NCI-H1436 (cell line): ENCODE data around the gene ZNF41.
A peak's percentile ranks its signal among the peaks of the same experiment; 100 is the strongest.
"Not testable (repeated sequence)": the region's sequence is repeated elsewhere in the genome, so short reads cannot be mapped to it uniquely, and the experiment has no call there.

Experiments
- DNase-seq: peaks from one replicate; lab custom pipeline; 2025; lab: John Stamatoyannopoulos, UW

Gene ZNF41

DNA sequence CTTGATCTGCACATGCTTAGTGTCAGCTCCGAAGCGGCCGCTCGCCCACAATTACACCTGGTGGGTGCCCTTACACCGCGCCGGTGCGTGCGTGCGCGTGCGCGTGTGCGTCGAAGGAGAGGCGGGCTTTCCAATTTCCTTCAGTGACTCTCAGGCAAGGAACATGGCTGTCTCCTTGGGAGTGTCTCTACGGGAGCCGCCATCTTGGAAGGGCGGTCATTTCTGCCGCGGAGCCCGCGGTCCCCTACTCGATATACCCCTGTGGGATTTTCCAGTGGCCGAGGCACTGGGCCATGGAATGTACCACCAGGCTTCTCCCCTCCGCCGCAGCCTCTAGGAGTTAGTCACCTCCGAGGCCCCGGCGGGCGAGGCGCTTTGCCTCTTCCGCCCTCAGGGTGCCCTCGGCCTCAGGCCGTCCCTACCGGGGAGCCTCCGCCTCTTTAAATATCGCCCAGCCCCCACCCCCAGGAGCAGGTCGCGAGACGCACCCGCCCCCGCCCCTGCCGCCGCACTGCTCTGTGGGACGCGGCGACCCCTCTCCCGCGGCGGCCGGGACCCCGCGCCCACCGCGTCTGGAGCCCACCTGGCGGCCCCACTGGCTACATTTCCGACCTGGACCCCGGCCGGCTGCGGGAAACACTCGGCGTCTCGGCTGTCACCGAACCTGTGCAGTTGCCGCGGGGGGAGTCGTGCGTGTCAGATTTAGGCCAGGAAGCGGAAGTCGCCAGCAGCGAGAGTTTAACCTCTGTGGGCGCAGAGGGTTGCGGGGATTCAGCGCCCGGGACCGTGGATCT lies at the start of gene ZNF41:
TSS of gene ZNF41 (minus strand) at position 711 of the 794 bp plus-strand sequence. CDS start 15,741 bp downstream, outside the sequence.
- peak; percentile 36 for DNase-seq

DNA sequence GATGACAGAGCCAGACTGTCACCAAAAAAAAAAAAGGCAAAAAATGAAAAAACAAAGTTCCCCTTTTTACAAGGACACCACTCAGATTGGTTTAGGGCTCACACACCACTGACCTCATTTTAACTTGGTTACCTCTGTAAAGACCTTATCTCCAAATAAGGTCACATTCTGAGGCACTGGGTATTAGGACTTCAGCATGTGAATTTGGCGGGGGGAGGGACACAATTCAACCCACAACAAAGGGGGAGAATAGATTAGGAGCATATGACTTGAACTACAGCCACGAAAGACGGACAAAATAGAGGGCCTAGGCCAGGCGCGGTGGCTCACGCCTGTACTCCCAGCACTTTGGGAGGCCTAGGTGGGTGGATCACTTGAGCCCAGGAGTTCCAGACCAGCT lies 47.0 kb upstream of the ZNF41 start:
- DNase-seq = no peak

DNA sequence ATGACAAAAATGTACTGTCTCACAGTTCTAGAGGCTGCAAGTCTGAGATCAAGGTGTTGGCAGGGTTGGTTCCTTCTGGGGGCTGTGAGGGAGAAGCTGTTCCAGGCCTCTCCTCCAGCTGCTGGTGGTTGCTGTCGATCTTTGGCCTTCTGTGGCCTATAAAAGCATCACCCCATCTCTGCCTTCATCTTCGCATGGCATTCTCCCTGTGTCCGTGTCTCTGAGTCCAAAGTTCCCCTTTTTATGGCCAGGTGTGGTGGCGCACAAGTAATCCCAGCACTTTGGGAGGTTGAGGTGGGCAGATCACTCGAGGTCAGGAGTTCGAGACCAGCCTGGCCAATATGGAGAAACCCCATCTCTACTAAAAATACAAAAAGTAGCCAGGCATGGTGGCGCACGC lies 46.5 kb upstream of the ZNF41 start:
- DNase-seq = no peak

DNA sequence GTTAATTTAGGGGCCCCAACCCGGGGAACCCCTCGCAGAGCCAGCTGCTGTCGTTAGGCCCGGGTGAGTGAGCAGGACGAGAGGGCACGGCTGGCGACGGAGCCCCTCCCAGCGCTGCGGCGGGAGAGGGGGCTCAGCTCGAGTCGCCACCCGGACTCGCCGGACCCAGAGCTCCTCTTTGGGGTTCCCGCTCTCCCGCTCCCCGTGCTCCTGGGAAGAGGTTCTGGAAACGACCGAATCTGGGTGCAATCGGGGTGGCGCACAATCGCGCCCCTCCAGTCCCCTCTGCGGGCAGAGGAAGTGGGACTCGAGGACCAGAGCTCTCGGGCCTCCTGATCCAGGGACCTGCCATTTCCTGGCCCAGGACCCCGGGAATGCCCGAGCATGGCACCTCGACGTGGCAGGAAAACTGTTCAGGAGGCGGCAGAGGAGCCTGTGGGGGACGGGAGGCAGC lies 40.7 kb upstream of the ZNF41 start:
- DNase-seq = no peak

DNA sequence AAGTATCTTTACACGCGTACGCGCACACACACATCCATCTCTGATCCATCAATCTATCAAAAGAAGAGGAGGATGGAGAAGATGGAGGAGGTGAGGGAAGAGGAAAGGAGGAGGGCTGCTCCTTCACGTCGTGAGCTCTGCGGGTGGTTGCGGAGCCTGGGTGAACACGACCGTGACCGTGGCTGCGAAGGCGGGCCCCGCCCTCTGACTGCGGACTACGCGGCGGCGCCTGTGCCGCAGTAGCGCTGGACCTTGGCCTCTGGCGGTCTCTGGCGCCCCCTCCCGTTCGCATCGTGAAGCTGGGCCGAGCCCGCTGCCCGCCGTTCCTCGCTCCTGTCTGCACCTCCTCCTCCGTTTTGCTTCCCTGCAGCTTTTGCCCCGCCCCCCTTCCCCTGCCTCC lies 40.3 kb upstream of the ZNF41 start:
- DNase-seq = peak; percentile 45

DNA sequence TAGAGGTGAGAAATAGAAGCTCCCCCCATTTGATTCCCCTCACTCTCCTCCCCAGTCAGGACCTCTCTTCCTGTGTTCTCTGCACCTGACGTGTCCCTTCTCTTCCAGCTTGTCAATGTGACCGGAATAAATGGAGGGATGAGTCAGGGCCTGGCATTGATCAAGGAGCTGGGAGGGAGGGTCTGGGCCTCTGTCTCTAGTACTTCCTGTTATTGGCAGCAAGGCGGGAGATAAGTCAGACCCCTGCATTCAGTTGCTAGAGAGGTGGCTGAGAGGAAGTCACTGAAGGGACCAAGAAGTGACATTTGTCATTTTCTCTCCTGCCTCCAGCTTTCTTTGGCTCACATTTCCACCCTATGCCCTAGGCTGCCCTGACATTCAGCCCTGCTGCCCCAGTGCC lies 35.1 kb upstream of the ZNF41 start:
- no peak for DNase-seq

DNA sequence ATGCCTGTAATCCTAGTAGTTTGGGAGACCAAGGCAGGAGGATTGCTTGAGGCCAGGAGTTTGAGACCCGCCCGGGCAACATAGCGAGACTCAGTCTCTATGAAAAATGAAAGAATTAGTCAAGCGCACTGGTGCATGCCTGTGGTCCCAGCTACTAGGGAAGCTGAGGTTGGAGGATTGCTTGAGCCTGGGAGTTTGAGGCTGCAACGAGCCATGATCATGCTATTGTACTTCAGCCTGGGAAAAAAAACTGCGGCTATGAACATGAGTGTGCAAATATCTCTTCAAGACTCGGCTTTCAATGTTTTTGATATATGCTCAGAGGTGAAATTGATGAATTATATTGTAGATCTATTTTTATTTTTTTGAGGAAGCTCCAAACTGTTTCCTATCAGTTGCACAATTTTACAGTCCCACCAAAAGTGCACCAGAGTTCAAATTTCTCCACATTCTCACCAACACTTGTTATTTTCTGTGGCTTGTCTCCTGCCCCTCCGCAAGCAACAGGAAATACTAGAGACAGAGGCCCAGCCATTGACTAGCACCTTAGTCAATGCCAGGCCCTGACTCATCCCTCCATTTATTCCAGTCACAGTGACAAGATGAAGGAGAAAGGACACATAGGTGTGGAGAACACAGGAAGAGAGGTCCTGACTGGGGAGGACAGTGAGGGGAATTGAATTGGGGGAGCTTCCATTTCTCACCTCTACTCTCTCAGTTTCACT lies 33.1 kb upstream of the ZNF41 start:
- no peak for DNase-seq

DNA sequence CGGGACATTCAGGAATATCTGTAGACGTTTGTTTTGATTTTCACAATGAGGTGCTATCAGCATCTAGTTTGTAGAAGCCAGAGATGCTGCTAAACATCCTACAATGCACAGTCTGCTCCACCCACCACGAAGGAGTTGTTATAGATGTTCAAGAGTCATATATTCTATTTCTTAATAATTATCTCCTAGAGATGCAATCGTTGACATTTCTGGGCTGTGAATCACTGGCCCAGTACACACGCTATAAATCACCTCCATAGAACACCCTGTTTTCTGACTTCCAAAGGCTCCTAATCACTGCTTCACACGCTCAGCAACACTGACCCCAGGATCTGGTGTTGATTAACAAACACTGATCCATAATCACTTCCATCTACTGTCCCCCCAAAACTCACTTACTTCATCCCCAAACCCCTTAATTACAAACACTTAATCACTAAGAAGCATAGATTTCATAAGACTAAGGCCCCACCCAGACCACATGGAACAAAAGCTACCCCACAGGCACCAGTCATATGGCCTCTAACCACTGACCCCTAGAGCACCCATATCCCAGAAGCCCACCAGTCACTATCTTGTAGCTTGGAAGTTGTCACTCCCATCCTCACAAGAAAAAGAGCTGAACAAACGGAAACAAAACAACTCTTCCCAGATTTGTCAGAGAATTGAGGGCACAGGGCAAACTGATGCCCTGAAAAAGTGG lies 31.7 kb upstream of the ZNF41 start:
- no peak for DNase-seq

DNA sequence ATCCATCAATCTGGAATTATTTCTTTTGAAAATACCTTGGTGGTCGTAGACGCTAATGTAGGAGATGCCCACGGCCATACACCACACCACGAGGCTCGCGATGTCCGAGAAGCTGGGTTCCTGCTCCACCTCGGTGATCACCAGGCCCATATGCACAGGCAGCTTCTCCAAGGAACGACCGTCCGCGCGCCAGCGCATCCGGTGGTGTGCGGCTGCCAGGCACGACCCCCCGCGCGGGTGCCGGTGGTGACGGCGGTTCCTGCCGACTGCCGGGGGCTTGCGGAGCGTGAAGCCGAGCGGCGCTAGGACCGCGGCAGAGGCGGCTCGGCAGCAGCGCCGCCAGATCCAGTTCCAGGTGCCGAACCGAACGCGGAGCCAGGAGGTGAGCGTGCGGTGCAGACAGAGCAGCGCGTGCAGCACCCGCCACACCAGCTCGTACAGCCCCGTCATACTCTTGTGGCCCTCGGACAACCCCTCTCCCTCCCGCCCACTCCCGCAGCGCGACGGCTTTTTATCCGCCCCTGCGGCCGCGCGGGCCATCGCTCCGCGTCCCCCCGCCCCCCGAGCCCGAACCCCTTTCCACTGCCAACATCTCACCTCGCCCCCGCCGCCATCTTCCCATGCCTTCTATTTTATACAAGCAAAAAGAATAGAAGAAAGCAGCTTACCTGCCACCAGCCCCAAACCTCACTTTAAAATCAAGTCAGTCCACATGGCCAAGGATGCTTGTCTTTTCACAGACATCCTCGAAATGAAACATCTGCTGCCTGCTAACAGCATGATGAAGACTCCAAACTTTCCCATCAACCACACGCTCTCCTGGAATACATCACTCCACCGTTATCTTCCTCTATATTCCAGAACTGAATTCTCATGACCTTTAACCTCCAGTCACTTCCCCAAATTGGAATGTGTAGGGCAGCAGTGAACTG lies 30.3 kb upstream of the ZNF41 start:
- DNase-seq = not testable (repeated sequence)

DNA sequence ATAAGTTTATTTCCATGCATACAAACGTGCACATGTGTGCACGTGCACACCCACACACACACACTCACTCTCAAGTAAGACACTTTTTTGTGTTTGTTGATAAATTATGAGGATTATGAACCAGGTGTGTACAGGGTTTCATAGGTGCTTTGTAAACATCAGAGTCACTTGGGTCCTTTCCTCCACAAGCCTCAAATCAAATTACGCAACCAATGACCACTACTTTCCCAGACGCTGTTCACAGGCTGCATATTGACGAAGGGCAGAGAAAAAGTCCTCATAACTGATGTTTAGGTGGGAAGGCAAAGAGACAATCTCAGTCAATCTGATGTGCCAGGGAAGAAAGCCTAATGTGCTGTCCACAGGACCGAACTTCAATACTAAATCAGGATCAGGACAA lies 29.4 kb upstream of the ZNF41 start:
- not testable (repeated sequence) for DNase-seq

DNA sequence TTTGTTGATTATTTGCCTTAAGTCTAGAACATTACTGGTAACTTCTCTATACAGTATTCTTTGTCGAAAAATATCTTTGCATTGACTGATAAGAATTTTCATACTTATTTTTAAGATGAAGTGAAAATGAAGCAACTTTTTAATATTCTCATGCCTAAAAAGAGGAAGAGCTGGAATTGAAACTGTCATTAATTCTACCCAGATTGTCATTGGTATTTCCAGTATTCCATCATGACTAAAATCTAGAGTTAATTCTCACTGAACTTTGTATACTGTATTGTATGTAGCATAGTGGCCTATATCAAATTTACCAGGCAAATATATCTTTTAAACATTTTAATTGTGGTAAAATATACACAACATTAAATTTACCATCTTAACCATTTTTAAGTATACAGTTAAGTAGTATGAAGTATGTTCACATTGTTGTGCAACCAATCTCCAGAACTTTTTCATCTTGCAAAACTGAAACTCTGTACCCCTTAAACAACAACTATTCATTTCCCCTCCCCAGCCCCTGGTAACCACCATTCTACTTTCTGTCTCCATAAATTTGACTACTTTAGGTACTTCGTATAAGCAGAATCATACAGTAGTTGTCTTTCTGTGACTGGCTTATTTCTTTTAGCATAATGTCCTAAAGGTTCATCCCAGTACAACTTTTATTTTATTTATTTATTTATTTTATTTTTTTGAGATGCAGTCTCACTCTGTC lies 24.3 kb upstream of the ZNF41 start:
- no peak for DNase-seq

DNA sequence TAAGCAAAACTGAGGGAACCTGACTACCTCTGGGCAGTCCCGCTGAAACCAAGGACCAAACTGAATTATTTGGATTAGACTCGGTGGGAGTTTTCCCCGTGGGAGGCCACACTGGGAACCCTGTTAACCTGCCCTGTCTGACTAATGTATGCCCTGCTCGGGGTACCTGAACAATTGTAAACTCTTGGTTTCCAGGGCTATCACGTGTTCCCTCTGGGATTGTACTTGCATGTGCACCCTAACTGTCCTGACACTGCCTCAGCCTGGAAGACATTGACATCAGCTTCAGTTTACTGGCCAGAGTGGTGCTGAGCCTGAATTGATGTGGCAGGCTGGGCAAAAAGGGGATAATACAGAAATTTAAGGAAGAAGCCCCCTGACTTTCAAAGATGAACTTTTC lies 20.1 kb upstream of the ZNF41 start:
- DNase-seq = no peak

DNA sequence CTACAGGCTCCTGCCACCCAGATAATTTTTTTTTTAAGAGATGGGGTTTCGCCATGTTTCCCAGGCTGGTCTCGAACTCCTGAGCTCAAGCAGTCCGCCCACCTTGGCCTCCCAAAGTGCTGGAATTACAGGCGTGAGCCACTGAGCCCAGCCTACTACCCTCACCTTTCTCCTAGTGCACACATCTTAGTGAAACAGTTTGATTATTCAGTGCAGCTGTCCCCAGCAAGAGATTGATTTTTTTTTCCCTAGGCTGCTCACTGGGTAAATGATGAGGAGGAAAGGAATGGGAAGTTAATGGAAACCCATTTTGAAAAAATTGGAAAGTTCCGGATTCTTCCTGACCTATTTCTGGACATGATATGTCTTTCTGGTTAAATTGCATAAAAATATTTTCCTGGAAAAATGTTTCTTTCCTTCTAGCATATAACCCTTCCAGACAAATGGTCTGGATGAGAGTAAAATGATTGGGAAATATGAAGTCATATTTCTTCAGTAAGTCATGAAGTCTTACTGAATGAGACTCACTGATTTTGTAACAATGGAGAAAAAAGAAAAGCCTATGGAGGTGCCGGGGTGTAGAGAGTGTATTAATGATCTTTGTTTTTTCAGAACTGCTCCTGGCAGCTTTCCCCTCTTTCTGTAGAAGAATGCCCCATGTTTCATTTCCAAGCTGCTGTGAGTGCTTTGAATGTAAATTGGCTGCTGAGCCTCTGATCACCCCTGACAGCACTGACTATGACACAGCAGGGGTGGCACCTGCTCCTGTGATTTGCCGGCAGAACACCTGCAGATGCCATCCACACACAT lies 19.5 kb upstream of the ZNF41 start:
- no peak for DNase-seq

DNA sequence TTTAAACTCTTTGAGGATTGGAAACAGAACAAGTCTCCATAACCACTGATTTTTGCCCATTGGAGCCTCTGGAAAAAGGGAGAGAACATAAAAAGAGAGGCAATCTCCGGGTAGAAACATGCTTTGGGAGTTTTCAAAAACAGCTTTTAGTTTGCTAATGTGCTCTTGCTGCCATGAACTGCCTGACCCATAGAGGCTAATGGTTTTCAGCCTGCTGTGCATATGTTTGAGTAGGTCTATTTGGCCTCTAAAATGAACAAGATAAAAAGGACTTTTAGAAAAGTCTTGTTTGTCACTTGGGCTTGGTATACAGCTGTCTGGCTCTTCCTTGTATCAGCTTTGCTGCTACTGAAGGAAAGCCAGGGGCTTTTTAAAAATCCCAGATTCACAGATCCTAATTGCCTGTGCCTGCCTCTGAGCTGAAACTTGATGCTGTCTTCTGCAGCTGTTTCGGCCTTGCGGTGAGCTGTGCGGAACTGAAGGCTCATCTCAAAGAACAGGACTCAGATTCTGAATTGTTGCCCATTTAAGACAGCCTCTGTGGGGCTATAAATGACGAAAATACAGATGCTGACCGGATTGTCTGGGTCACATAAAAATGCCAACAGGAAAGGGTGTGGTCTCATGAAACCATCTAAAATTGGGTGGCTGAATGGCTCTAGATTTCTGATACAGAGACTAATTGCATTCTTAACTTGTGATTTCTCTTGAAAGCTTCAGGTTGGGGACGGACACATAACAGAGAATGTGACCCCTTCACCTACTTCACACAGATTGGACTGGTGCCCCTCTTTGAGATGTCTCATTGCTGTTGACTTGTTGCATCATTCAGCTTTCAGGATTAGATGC lies 18.4 kb upstream of the ZNF41 start:
- no peak for DNase-seq

DNA sequence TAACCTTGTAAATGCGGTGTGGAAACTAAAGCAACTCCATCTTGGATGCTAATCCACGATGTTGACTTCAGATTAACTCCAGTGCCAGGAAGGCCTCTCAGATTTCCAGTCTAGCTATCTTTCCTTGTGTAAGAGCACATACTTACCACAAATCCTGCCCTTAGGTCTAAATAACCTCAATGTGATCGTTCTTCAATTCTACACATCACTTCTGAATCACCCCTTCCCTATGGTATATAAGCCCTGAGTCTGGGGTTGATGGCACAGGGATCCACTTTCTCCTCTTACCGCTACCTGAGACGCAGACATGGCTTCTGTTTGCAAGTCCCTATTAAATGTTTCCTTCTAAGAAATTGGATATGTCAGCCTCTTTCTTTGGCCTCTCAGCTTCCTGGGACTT lies 17.5 kb upstream of the ZNF41 start:
- DNase-seq = no peak

DNA sequence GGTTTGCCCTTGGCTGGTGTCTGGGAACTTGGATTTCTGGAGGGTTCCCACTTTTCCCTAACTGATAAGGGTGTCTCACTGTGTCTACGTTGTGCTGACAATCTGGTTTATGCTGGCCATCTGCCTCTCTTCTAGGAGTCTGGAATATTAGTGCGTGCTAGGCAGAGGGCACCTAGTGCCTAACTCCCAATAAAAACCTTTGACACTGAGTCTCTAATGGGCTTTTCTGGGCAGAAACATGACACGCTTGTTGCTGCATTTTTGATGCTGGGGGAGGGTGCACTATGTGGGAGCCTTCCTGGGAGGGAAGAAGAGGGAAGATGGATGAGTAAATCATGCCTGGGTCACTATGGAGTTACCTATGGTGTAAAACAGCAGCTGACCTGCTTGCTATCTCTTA lies 16.3 kb upstream of the ZNF41 start:
- DNase-seq = no peak

DNA sequence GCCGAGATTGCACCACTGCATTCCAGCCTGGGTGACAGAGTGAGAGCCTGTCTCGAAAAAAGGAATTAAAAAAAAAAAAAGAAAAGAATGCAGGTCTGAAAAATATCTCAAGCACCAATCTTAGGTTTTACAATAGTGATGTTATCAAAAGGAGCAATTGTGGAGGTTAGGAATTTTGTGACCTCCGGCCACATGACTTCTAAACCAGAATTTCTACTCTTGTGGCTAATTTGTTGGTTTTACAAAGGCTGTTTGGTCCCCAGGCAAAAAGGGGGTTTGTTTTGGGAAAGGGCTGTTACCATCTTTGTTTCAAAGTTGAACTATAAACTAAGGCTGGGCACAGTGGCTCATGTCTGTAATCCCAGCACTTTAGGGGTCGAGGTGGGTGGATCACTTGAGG lies 15.4 kb upstream of the ZNF41 start:
- no peak for DNase-seq

DNA sequence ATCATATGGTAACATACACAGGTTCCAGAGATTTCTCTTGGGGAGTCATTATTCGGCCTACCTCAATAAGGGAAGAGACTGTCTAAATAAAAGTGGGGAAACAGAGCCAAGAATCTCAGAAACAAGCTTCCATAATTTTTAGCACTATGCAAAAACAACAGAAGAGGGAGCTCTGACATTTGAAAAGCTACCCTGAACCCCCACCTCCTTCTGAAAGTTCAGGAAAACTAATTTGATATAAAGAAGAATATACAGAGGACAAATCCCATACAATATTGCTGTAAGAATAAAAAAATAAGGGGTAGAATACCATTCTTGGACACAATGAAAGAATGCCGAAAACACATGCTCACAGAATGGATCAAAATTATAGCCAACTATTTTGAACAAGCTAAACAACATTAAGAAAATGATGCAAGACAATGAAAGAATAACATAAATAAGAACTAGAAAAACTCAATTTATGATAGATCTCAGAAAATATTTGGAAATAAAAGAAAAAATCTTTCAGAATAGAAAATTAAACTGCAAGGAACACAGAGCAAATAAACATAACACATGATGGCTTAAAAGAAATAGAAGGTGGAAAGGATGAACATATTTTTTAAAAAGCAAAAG lies 14.4 kb upstream of the ZNF41 start:
- no peak for DNase-seq

DNA sequence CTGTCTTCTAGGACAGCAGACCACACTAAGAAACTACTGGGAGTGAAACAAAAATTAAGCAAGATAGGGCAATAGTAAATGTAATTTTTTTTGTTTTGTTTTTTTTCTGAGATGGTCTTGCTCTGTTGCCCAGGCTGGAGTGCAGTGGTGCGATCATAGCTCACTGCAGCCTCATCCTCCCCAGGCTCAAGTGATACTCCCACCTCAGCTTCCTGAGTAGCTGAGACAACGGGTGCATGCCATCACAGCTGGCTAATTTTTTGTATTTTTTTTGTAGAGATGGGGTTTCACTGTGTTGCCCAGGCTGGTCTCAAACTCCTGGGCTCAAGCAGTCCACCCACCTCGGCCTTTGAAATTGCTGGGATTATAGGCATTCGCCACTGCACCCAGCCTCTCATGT lies 9.1 kb upstream of the ZNF41 start:
- DNase-seq = not testable (repeated sequence)
